CD4-positive, CD25-positive, alpha-beta regulatory T cell (primary cell): ENCODE results near the gene TBC1D24. TPM values are rescaled to one million over a fixed set of nuclear protein-coding genes. Genes with fewer than 3 reads are reported as not detected.

Experiments used
- ATAC-seq, 2 donors: fragments of 150-1000 bp; cut with Tn5 transposase; one replicate each; pipeline ENCODE4 v1.10.0; 2021; ENCODE audit warnings: low read depth in 2 of 2, moderate number of reproducible peaks in 2 of 2, moderate library complexity in 1 of 2
- DNase-seq, 3 donors: peaks; one replicate each; pipeline versions ENCODE4 v3.0.0 to v3.0.0-alpha.2; 2012 to 2022; ENCODE audit warnings: mixed read lengths in 1 of 3
- H3K27ac ChIP-seq: one replicate; pipeline ENCODE4 v1.7.0; 2013; ENCODE audit warnings: mild to moderate bottlenecking, low read length; ENCODE audit not compliant: insufficient read depth, poor library complexity, severe bottlenecking
- H3K27me3 ChIP-seq: one replicate; pipeline ENCODE4 v1.7.0; 2013; ENCODE audit warnings: low read length; ENCODE audit not compliant: control insufficient read depth, insufficient read depth
- H3K36me3 ChIP-seq: one replicate; pipeline ENCODE4 v1.7.0; 2013; ENCODE audit warnings: mild to moderate bottlenecking, low read length, moderate library complexity; ENCODE audit not compliant: control insufficient read depth, insufficient read depth
- H3K4me1 ChIP-seq: 2 replicates; pipeline ENCODE4 v1.7.0; 2013; ENCODE audit warnings: mild to moderate bottlenecking, low read length; ENCODE audit not compliant: insufficient read depth, control insufficient read depth, poor library complexity, severe bottlenecking
- H3K4me3 ChIP-seq: one replicate; pipeline ENCODE4 v1.7.0; 2013; ENCODE audit warnings: low read depth, mild to moderate bottlenecking, low read length, moderate library complexity
- H3K9me3 ChIP-seq, 2 experiments: 1 replicate in 1 of 2; 2 replicates in 1 of 2; pipeline ENCODE4 v1.7.0; 2013; ENCODE audit warnings: low read length in 2 of 2, mild to moderate bottlenecking in 1 of 2, moderate library complexity in 1 of 2; ENCODE audit not compliant: control insufficient read depth in 2 of 2
- H3K27ac Mint-ChIP-seq, 3 donors: one replicate each; pipeline ENCODE4 v1.8.0; 2020 to 2022; ENCODE audit warnings: mild to moderate bottlenecking in 3 of 3, mixed read lengths in 3 of 3, moderate library complexity in 2 of 3
- H3K27me3 Mint-ChIP-seq: one replicate; pipeline ENCODE4 v1.8.0; 2022; ENCODE audit warnings: mild to moderate bottlenecking, mixed read lengths
- H3K36me3 Mint-ChIP-seq: one replicate; pipeline ENCODE4 v1.8.0; 2020; ENCODE audit warnings: mixed read lengths
- H3K4me1 Mint-ChIP-seq, 4 donors: one replicate each; pipeline ENCODE4 v1.8.0; 2020 to 2022; ENCODE audit warnings: mixed read lengths in 4 of 4, mild to moderate bottlenecking in 1 of 4
- H3K4me3 Mint-ChIP-seq, 4 donors: one replicate each; pipeline ENCODE4 v1.8.0; 2020 to 2022; ENCODE audit warnings: mild to moderate bottlenecking in 4 of 4, mixed read lengths in 4 of 4, moderate library complexity in 3 of 4
- H3K9me3 Mint-ChIP-seq, 7 donors: one replicate each; pipeline ENCODE4 v1.8.0; 2020 to 2022; ENCODE audit warnings: mixed read lengths in 7 of 7, mild to moderate bottlenecking in 3 of 7, moderate library complexity in 2 of 7
- polyA plus RNA-seq, 4 donors: library from polyadenylated mRNA; unstranded; fragments of 300-500 nt; fragmentation: Illumina TruSeq; gene quantifications; one replicate each; pipeline ENCODE4 v1.2.3, GENCODE V29; 2021
- total RNA-seq: library from RNA; stranded (reverse); gene quantifications from one replicate; pipeline ENCODE4 v1.2.3, GENCODE V29; 2022

The TBC1D24 gene
- total and polyA plus RNA-seq, 5 donors from 2014 or later = 0.84 to 5.8 (median 1.4) TPM

DNA sequence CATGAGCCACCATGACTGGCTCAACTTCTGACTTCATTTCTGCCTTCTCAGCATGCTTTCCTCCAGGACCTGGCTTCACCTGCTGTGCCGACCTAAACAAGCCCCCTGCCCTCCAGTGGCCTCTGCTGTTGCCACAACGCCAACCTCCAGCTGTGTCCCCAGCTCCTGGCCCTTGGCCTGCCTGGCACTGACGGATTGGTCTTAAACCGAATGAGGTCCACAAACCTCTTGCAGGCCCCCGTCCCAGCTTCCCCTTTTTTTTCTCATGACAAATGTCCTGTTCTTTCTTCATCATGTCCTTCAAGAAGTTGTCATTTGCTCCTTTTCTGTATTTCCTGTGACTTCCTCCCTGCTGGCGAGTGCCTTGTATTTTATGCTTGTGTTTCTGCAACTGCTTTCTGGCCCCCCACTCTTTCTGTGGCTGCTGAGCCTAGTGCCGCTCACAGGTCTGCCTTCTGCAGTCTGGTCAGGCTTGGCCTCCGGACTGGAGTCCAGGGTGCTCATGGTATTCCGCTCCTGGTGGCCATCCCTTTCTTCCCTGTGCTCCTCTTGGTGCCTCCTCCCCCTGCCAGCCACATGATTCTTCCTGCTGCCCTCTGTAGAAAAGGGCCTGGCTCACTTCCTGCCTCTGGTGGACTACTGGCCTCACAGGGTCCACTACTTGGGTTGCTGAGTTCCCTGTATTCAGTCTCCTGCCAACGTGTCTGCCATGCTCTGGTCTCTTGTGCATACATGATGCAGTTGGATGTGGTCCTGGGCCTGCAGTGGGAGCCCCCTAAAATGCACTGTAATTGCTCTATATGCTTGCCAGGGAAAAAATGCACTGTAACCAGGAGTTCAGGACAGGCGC lies 41.7 kb downstream of the TBC1D24 start:
- Mint-ChIP-seq H3K4me1 (peaks cover 25 to 78% (median 38%) of the 10 kb centered on the region in 4 donors), H3K9me3 (peaks cover 0 to 3% (median 0%) of the 10 kb centered on the region in 7 donors), H3K27me3 (peaks cover 16% of the 10 kb centered on the region), H3K4me3 (peak overlapping the region; percentile 91 to 96 (median 94)), H3K27ac (peak overlapping the region; percentile 60 to 97 (median 95)), H3K36me3 (peaks cover 11% of the 10 kb centered on the region)
- ATAC-seq (no peak), DNase-seq (no peak)
- Histone ChIP-seq H3K36me3 (peaks cover 7% of the 10 kb centered on the region), H3K9me3 (no peaks in the 10 kb centered on the region), H3K4me3 (no peak overlapping the region), H3K27me3 (no peaks in the 10 kb centered on the region), H3K27ac (peak overlapping the region; percentile 8), H3K4me1 (peaks cover 69% of the 10 kb centered on the region)

DNA sequence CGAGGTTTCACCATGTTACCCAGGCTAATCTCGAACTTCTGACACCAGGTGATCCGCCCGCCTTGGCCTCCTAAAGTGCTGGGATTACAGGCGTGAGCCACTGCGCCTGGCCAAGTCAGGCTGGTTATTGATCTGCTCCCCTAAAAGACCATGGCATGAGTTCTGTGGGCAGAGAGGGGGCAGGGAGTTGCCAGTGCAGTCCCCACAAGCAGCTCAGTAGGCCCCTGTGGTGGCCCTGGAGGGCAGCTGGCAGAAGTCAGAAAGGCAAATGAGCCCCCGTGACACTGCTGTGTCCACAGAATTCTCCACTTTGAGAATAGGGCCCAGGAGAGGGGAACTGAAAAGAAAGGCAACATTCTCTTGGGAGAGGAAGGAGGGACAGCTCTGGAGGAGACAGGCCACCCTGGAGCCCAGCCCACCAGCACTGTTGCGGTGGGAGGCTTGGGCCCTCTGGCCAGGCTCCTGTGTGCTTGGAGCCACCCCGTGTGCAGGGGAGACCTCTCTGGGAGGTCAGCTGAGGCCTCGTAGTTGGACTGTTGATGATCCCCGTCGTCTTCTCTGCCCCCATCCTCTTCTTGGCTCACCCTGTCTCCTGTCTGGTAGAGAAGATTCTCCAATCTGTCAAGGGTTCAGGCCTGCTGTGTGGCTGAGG lies 43.2 kb downstream of the TBC1D24 start:
- H3K9me3 ChIP-seq = no peaks in the 10 kb centered on the region
- no peak overlapping the region for H3K4me3 ChIP-seq
- peaks cover 0 to 3% (median 0%) of the 10 kb centered on the region in 7 donors for H3K9me3 Mint-ChIP-seq
- H3K36me3 Mint-ChIP-seq = peaks cover 11% of the 10 kb centered on the region
- H3K27me3 Mint-ChIP-seq = peaks cover 16% of the 10 kb centered on the region
- H3K36me3 ChIP-seq = peaks cover 11% of the 10 kb centered on the region
- H3K4me1 Mint-ChIP-seq = peaks cover 25 to 70% (median 36%) of the 10 kb centered on the region in 4 donors
- no peaks in the 10 kb centered on the region for H3K27me3 ChIP-seq
- H3K27ac ChIP-seq = no peak overlapping the region
- no peak for ATAC-seq
- peaks cover 64% of the 10 kb centered on the region for H3K4me1 ChIP-seq
- H3K27ac Mint-ChIP-seq = peak overlapping the region; percentile 7 to 95 (median 88)
- DNase-seq = no peak
- H3K4me3 Mint-ChIP-seq = peak overlapping the region in 3 of 4 donors; percentile 58 to 96 (median 91)

DNA sequence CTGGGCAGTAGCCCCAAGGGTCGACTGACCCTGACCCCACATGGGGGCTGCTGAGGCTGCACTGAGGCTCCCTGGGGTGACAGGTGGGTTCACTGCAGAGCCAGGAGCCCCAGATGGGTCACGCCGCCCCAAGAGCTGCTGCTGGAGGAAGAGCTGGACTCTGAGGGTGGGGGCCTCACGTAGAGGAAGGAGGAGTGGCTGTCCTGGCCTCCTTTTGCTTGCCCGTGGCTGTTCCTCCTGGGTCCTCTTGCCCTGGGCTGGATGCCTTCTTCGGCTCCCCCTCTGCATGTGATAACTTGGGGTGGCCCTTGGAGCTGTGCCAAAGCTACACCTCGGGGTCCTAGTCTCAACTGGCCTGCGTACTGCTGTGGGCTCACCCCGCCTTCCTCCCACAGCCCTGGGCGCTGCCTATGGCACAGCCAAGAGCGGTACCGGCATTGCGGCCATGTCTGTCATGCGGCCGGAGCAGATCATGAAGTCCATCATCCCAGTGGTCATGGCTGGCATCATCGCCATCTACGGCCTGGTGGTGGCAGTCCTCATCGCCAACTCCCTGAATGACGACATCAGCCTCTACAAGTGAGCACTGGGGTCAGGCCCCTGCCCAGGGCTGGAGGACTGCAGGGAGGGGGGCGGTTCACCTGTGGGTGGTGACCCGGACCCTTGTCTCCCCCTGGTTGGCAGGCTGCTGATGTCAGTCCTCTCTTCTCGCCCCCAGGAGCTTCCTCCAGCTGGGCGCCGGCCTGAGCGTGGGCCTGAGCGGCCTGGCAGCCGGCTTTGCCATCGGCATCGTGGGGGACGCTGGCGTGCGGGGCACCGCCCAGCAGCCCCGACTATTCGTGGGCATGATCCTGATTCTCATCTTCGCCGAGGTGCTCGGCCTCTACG lies 44.1 kb downstream of the TBC1D24 start:
- Histone ChIP-seq H3K4me1 (peaks cover 61% of the 10 kb centered on the region), H3K27ac (peak overlapping the region; percentile 85), H3K9me3 (no peaks in the 10 kb centered on the region), H3K36me3 (peaks cover 21% of the 10 kb centered on the region), H3K27me3 (no peaks in the 10 kb centered on the region), H3K4me3 (no peak overlapping the region)
- DNase-seq (no peak), ATAC-seq (no peak)
- Mint-ChIP-seq H3K4me1 (peaks cover 25 to 73% (median 39%) of the 10 kb centered on the region in 4 donors), H3K36me3 (peaks cover 11% of the 10 kb centered on the region), H3K4me3 (peak overlapping the region; percentile 61 to 96 (median 82)), H3K27ac (peak overlapping the region; percentile 86 to 92 (median 88)), H3K9me3 (peaks cover 0 to 3% (median 0%) of the 10 kb centered on the region in 7 donors), H3K27me3 (peaks cover 16% of the 10 kb centered on the region)

DNA sequence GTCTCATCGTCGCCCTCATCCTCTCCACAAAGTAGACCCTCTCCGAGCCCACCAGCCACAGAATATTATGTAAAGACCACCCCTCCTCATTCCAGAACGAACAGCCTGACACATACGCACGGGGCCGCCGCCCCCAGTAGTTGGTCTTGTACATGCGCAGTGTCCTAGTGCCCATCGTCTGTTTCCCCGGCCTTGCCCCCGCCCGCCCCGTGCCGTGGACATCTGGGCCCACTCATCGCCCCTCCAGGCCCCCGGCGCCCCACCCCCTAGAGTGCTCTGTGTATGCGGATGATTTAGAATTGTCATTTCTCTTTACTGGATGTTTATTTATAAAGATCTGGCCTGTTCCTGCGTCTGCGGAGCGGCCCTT lies 44.8 kb downstream of the TBC1D24 start:
- Histone ChIP-seq H3K4me3 (peak overlapping the region; percentile 19), H3K27ac (peak overlapping the region; percentile 85), H3K4me1 (peaks cover 58% of the 10 kb centered on the region), H3K27me3 (no peaks in the 10 kb centered on the region), H3K36me3 (peaks cover 27% of the 10 kb centered on the region), H3K9me3 (no peaks in the 10 kb centered on the region)
- ATAC-seq (no peak), DNase-seq (no peak)
- H3K9me3 Mint-ChIP-seq = peaks cover 0 to 6% (median 0%) of the 10 kb centered on the region in 7 donors
- peaks cover 17% of the 10 kb centered on the region for H3K36me3 Mint-ChIP-seq
- peaks cover 25 to 75% (median 42%) of the 10 kb centered on the region in 4 donors for H3K4me1 Mint-ChIP-seq
- H3K27ac Mint-ChIP-seq = peak overlapping the region; percentile 90 to 95 (median 92)
- peaks cover 13% of the 10 kb centered on the region for H3K27me3 Mint-ChIP-seq
- H3K4me3 Mint-ChIP-seq = peak overlapping the region; percentile 81 to 96 (median 86)

DNA sequence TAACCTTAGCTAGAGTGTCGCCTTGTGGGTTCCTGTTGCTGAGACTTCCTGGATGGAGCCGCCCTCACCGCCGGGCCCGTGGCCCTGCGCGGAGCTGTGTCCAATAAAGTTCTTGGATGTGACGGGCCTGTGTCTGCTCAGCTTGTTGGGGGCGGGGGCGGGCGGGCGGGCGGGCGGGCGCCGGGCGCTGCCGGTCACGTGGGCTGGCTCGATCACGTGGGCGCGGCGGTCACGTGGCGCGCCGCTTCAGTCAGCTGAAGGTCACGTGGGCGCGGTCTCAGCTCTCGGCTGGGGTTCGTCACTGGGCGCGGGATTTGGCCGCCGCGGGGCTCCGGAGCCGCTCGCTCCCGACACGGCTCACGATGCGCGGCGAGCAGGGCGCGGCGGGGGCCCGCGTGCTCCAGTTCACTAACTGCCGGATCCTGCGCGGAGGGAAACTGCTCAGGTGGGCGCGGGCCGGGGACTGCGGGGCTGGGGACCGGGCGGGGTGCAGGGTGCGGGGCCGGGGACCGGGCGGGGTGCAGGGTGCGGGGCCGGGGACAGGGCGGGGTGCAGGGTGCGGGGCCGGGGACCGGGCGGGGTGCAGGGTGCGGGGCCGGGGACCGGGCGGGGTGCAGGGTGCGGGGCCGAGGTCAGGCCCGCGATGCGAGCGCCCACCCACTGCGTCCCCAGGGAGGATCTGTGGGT lies 45.3 kb downstream of the TBC1D24 start, which contains the start of gene AMDHD2:
TSS of gene AMDHD2 (plus strand) at position 275 of the 687 bp plus-strand sequence. CDS start at position 363, 88 bp downstream.
- peaks cover 0 to 7% (median 0%) of the 10 kb centered on the region in 7 donors for H3K9me3 Mint-ChIP-seq
- no peaks in the 10 kb centered on the region for H3K27me3 ChIP-seq
- H3K4me3 Mint-ChIP-seq = peak within 1 kb of the TSS; percentile 91 to 96 (median 94)
- peaks cover 53% of the 10 kb centered on the region for H3K4me1 ChIP-seq
- H3K27me3 Mint-ChIP-seq = peaks cover 10% of the 10 kb centered on the region
- ATAC-seq (peak; percentile 65 to 71), DNase-seq (peak; percentile 87 to 92 (median 89))
- no peaks in the 10 kb centered on the region for H3K9me3 ChIP-seq
- H3K36me3 Mint-ChIP-seq = peaks cover 20% of the 10 kb centered on the region
- H3K36me3 ChIP-seq = peaks cover 29% of the 10 kb centered on the region
- peak within 1 kb of the TSS; percentile 52 for H3K4me3 ChIP-seq
- H3K27ac Mint-ChIP-seq = peak within 1 kb of the TSS; percentile 97 to 98 (median 98)
- H3K27ac ChIP-seq = peak within 1 kb of the TSS; percentile 85
- H3K4me1 Mint-ChIP-seq = peaks cover 24 to 72% (median 40%) of the 10 kb centered on the region in 4 donors

DNA sequence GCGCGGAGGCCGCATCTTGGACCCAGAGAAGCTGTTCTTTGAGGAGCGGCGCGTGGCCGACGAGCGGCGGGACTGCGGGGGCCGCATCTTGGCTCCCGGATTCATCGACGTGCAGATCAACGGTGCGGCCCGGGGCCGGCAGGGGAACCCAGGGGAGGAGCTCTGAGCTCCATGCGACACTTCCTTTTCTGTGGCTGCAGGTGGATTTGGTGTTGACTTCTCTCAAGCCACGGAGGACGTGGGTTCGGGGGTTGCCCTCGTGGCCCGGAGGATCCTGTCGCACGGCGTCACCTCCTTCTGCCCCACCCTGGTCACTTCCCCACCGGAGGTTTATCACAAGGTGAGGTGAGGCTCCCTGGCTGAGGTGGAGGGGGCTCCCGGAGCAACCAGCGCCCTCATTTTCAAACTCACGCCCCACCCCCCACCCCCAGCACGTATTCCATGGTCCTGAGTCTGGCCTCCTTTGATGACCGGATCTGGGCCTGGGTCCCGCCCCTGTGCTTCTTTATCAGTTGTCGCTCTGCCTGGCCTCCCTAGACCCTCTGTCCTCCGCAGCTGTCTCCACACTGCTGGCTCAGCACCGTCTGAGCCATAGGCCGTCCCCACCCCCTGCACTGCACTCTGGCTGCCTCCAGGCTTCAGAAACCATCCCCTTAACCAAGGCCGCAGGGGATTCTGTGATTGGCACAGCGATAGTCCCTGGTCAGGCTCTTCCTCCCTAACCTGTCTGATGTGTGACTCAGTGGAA lies 46.0 kb downstream of the TBC1D24 start:
- DNase-seq (peak; percentile 67 to 88 (median 83)), ATAC-seq (peak; percentile 73 to 81)
- peaks cover 29% of the 10 kb centered on the region for H3K36me3 ChIP-seq
- H3K4me3 ChIP-seq = peak overlapping the region; percentile 52
- peaks cover 46% of the 10 kb centered on the region for H3K4me1 ChIP-seq
- Mint-ChIP-seq H3K9me3 (peaks cover 0 to 7% (median 0%) of the 10 kb centered on the region in 7 donors), H3K27me3 (peaks cover 7% of the 10 kb centered on the region), H3K36me3 (peaks cover 16% of the 10 kb centered on the region), H3K27ac (peak overlapping the region; percentile 97 to 98 (median 98)), H3K4me1 (peaks cover 20 to 65% (median 32%) of the 10 kb centered on the region in 4 donors), H3K4me3 (peak overlapping the region; percentile 91 to 96 (median 94))
- no peaks in the 10 kb centered on the region for H3K9me3 ChIP-seq
- no peaks in the 10 kb centered on the region for H3K27me3 ChIP-seq
- H3K27ac ChIP-seq = peak overlapping the region; percentile 85
